GM12878 (cell line): ENCODE data around the gene VPS33B. TPM values are rescaled to one million over a fixed set of nuclear protein-coding genes. Genes with fewer than 3 reads are reported as not detected.

Experiments used
- ATAC-seq: fragments of 200-7000 bp; cut with Tn5 transposase; 3 replicates; pipeline ENCODE4 v1.9.1; 2020; ENCODE audit warnings: mild to moderate bottlenecking, moderate library complexity
- BruUV-seq: library from RNA; stranded (reverse); fragments of 400-500 nt; replicated peaks from 2 replicates; lab custom pipeline; 2021; lab: Mats Ljungman, UMichigan
- CTCF ChIA-PET: fragments of 300-600 bp; sonication (Branson Sonifier 250); formaldehyde crosslinking; extraction: SDS; loops from one replicate; lab custom pipeline; 2021; ENCODE audit warnings: inconsistent platforms; lab: Yijun Ruan, JAX
- POLR2A ChIA-PET: fragments of 350-600 bp; formaldehyde crosslinking; extraction: SDS; loops from one replicate; lab custom pipeline; 2021; ENCODE audit warnings: inconsistent platforms; lab: Charles Lee
- RAD21 ChIA-PET: fragments of 300-600 bp; sonication (Branson Sonifier 250); formaldehyde crosslinking; loops from one replicate; lab custom pipeline; 2023; ENCODE audit warnings: antibody characterized with exemption; ENCODE audit not compliant: unreplicated experiment; lab: Charles Lee
- SMC1A ChIA-PET: fragments of 300-600 bp; sonication (Branson Sonifier 250); formaldehyde crosslinking; loops from one replicate; lab custom pipeline; 2023; ENCODE audit not compliant: unreplicated experiment, uncharacterized antibody; lab: Charles Lee
- DNase-seq: peaks from one replicate; pipeline ENCODE4 v3.0.0-alpha.2; 2011; ENCODE audit warnings: low read depth, low spot score
- FAIRE-seq: peaks from 3 replicates; lab custom pipeline; 2011; peaks lifted over from hg19 to GRCh38; lab: Jason Lieb, UNC
- H2AFZ ChIP-seq: 2 replicates; pipeline ENCODE4 v1.6.0; 2011; ENCODE audit warnings: low read depth, low read length, control low read depth; ENCODE audit not compliant: control insufficient read depth
- H3K27ac ChIP-seq: 2 replicates; pipeline ENCODE4 v1.5.1; 2011; ENCODE audit warnings: control low read depth; ENCODE audit not compliant: control insufficient read depth, insufficient read depth
- H3K27me3 ChIP-seq, 2 experiments: replicated peaks in 1 of 2; 2 replicates each; pipeline versions ENCODE4 v1.6.0 to v1.6.1; 2011; ENCODE audit warnings: low read length in 1 of 2; ENCODE audit not compliant: control insufficient read depth in 2 of 2, insufficient read depth in 2 of 2
- H3K36me3 ChIP-seq, 2 experiments: 2 replicates each; pipeline ENCODE4 v1.5.1; 2011; ENCODE audit warnings: low read length in 1 of 2; ENCODE audit not compliant: control insufficient read depth in 2 of 2, insufficient read depth in 2 of 2
- H3K4me1 ChIP-seq: 2 replicates; pipeline ENCODE4 v1.6.1; 2011; ENCODE audit warnings: mild to moderate bottlenecking, low read length, moderate library complexity, mixed read lengths; ENCODE audit not compliant: control insufficient read depth, insufficient read depth
- H3K4me2 ChIP-seq: 2 replicates; pipeline ENCODE4 v1.6.0; 2011; ENCODE audit warnings: control low read depth; ENCODE audit not compliant: control insufficient read depth, insufficient read depth
- H3K4me3 ChIP-seq: fragments of 200-600 bp; sonication (generic); 2 replicates; pipeline ENCODE4 v1.5.1; 2016
- H3K79me2 ChIP-seq: 2 replicates; pipeline ENCODE4 v1.6.0; 2011; ENCODE audit warnings: low read length; ENCODE audit not compliant: control insufficient read depth, insufficient read depth
- H3K9ac ChIP-seq: 2 replicates; pipeline ENCODE4 v1.8.0; 2011; ENCODE audit warnings: low read length, control low read depth, mixed read lengths; ENCODE audit not compliant: control insufficient read depth, insufficient read depth
- H3K9me3 ChIP-seq: replicated peaks from 3 replicates; pipeline ENCODE4 v1.5.1; 2011; ENCODE audit warnings: mild to moderate bottlenecking, low read length; ENCODE audit not compliant: control insufficient read depth, insufficient read depth
- H4K20me1 ChIP-seq: 2 replicates; pipeline ENCODE4 v1.6.0; 2011; ENCODE audit not compliant: control insufficient read depth, insufficient read depth
- ESRRA ChIP-seq: IDR thresholded peaks from 2 replicates; pipeline ENCODE4 v1.6.1; 2012; ENCODE audit warnings: mild to moderate bottlenecking, low read length, improper control_type of control experiment
- KLF5 ChIP-seq: fragments of 450-650 bp; IDR thresholded peaks from 2 replicates; pipeline ENCODE4 v1.6.1; 2014; ENCODE audit warnings: mild to moderate bottlenecking; ENCODE audit not compliant: partially characterized antibody
- MEF2B ChIP-seq: fragments of 450-650 bp; IDR thresholded peaks from 2 replicates; pipeline ENCODE4 v1.6.1; 2018; ENCODE audit warnings: mild to moderate bottlenecking, moderate library complexity; ENCODE audit not compliant: partially characterized antibody, poor library complexity, severe bottlenecking
- MXI1 ChIP-seq: fragments of 150-350 bp; IDR thresholded peaks from 2 replicates; pipeline ENCODE4 v1.6.1; 2011; ENCODE audit warnings: low read depth, mild to moderate bottlenecking, inconsistent platforms, low read length, improper control_type of control experiment
- MYB ChIP-seq: fragments of 150-350 bp; IDR thresholded peaks from 2 replicates; pipeline ENCODE4 v1.6.1; 2014; ENCODE audit warnings: mild to moderate bottlenecking, low read depth, low read length, borderline replicate concordance
- POLR2A ChIP-seq: IDR thresholded peaks from 2 replicates; pipeline ENCODE4 v1.6.1; 2011; ENCODE audit warnings: low read depth, mild to moderate bottlenecking, low read length
- RFX5 ChIP-seq: IDR thresholded peaks from 2 replicates; pipeline ENCODE4 v1.6.1; 2011; ENCODE audit warnings: low read depth, low read length, improper control_type of control experiment
- RUNX3 ChIP-seq: IDR thresholded peaks from 2 replicates; pipeline ENCODE4 v1.6.1; 2012; ENCODE audit warnings: low read length, inconsistent platforms
- SUZ12 ChIP-seq: fragments of 200-600 bp; sonication (generic); IDR thresholded peaks from one replicate; pipeline ENCODE4 v1.6.1; 2018; ENCODE audit warnings: antibody characterized with exemption, mild to moderate bottlenecking; ENCODE audit not compliant: unreplicated experiment
- TCF12 ChIP-seq: IDR thresholded peaks from 2 replicates; pipeline ENCODE4 v1.6.1; 2011; ENCODE audit warnings: low read depth, mild to moderate bottlenecking, low read length
- WGBS: methylation state at CpG from one replicate; pipeline ENCODE4 v1.1.6; 2016; ENCODE audit warnings: low lambda C conversion rate; ENCODE audit not compliant: insufficient replicate concordance, insufficient coverage; ENCODE audit errors: missing lambda C conversion rate; 5-methylcytosine and 5-hydroxymethylcytosine counted together
- in situ Hi-C: fragments of 300-500 bp; cut with MboI; formaldehyde crosslinking; loops from 9 replicates; pipeline ENCODE4 v1.14.3; 2018; ENCODE audit warnings: mixed read lengths
- intact Hi-C: fragments of 100-400 bp; cut with micrococcal nuclease; formaldehyde crosslinking; loops from one replicate; pipeline ENCODE4 v1.14.2; 2022; ENCODE audit not compliant: unreplicated experiment
- polyA plus RNA-seq, 11 experiments: library from polyadenylated mRNA; depleted of rRNA in 4 of 11; unstranded in 6 of 11; stranded (reverse) in 5 of 11; fragments of >200 nt; fragmentation: Nextera tagmentation in 4 of 11; fragmentation: Illumina TruSeq in 1 of 11; extraction: Ambion mirVana in 4 of 11; extraction: Trizol in 1 of 11; gene quantifications; 1 replicate in 1 of 11; 2 replicates in 10 of 11; pipeline versions ENCODE4 v1.2.1 to v1.2.3, GENCODE V29; 2011 to 2016; ENCODE audit warnings: inconsistent platforms in 2 of 11, missing spikeins in 2 of 11, low read depth in 1 of 11
- total RNA-seq, 4 experiments: library from RNA; depleted of rRNA in 3 of 4; stranded (reverse); fragments of >200 nt in 3 of 4; fragmentation: Illumina TruSeq in 1 of 4; extraction: Trizol in 1 of 4; gene quantifications; 2 replicates each; pipeline versions ENCODE4 v1.2.1 to v1.2.3, GENCODE V29; 2013 to 2021
- TF ChIP-seq, protein P1 (sequence below): fragments of 450-650 bp; IDR thresholded peaks from 2 replicates; pipeline ENCODE4 v1.6.1; 2014; ENCODE audit warnings: mild to moderate bottlenecking
- TF ChIP-seq, protein P2 (sequence below): IDR thresholded peaks from 2 replicates; pipeline ENCODE4 v1.6.1; 2011; ENCODE audit warnings: borderline replicate concordance, low read depth, mild to moderate bottlenecking, moderate library complexity, mixed read lengths, low read length; ENCODE audit not compliant: insufficient read depth; ENCODE audit errors: extremely low read length
- TF ChIP-seq, protein P3 (sequence below): IDR thresholded peaks from 2 replicates; pipeline ENCODE4 v1.6.1; 2012; ENCODE audit warnings: low read depth, low read length, improper control_type of control experiment
- TF ChIP-seq, protein P4 (sequence below): fragments of 150-350 bp; IDR thresholded peaks from 2 replicates; pipeline ENCODE4 v1.6.1; 2014; ENCODE audit warnings: mild to moderate bottlenecking, low read depth, low read length
- TF ChIP-seq, protein P5 (sequence below): fragments of 450-650 bp; formaldehyde crosslinking; IDR thresholded peaks from 2 replicates; pipeline ENCODE4 v1.4.0; 2022; ENCODE audit warnings: mild to moderate bottlenecking, moderate library complexity

VPS33B gene
- total and polyA plus RNA-seq, 10 of the 15 experiments (the other 5 are each of a cell fraction or from before 2014, with no cell fraction given) = 11.4 to 21.5 (median 15.2) TPM

DNA sequence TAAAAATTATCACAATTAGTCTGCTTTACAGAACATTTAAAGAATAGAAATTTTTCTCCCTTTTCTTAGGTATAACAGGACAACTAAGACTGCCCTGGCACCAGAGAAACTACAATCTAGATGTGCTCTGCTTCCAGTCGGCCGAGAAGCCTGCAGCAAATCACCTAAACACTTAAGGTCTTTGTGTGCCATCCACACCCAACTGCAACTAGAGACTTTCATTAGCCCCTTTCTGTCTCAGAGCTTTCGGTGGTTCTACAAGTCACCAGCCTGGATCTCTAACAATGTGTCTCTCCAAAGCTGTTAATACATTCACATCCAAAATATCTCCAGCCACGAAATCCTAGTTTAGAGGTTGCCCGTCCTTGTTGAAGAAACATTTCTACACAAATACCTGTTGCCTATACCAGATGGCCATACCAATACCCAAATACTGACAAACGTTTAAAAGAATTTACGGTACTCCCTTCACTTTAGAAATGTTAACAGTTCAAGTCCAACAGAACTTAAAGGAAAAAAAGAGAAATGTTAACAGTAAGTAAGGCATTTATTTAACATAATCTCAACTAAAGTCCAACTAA is 34.7 kb downstream of the VPS33B start:
- FAIRE-seq (no peak), DNase-seq (no peak), ATAC-seq (peak; percentile 8)
- Histone ChIP-seq H3K36me3 (peaks cover 5 to 8% of the 10 kb centered on the region in 2 experiments), H4K20me1 (no peaks in the 10 kb centered on the region), H3K79me2 (peaks cover 89% of the 10 kb centered on the region), H3K4me3 (peak overlapping the region; percentile 23; the same call in 1 of the 2 replicates), H3K27ac (peak overlapping the region; percentile 27), H3K9me3 (no peaks in the 10 kb centered on the region), H3K4me2 (peak overlapping the region; percentile 88), H3K9ac (peak overlapping the region; percentile 44), H3K4me1 (peaks cover 29% of the 10 kb centered on the region), H2AFZ (peak overlapping the region; percentile 1; the same call in 1 of the 2 replicates), H3K27me3 (no peaks in the 10 kb centered on the region)
- intact Hi-C loops = loop anchor here (10.0 kb wide), 1 partner anchor 287 kb away; no protein-coding TSS in a partner anchor
- ChIA-PET SMC1A (interaction anchor here (0.7 to 2.3 kb wide), 6 partner anchors 33 to 84 kb away, joined by 3 to 8 read pairs (median 5); partner anchors contain the start of genes HDDC3, MAN2A2, RCCD1 and UNC45A), CTCF (interaction anchor here (1.0 to 4.0 kb wide), 5 partner anchors 31 to 55 kb away, joined by 3 to 23 read pairs (median 9); partner anchors contain the start of genes HDDC3, RCCD1 and VPS33B), RAD21 (interaction anchor here (1.0 to 1.6 kb wide), 5 partner anchors 19 to 58 kb away, joined by 3 to 5 read pairs (median 4); partner anchors contain the start of genes HDDC3, RCCD1 and UNC45A), POLR2A (interaction anchor here (0.6 to 4.5 kb wide), 5 partner anchors 10 to 459 kb away, joined by 3 to 26 read pairs (median 4); partner anchors contain the start of genes RCCD1, UNC45A and VPS33B)
- WGBS = 78% methylated on average over 7 of the region's 7 CpGs
- BruUV-seq = no TSS peak
- in situ Hi-C loops = loop anchor here (25.0 kb wide), 1 partner anchor 2000 kb away; no protein-coding TSS in a partner anchor
- TF ChIP-seq MYB (no peak), RUNX3 (no peak), ESRRA (no peak), KLF5 (no peak), TCF12 (no peak), SUZ12 (no peak), POLR2A (no peak), RFX5 (no peak), MEF2B (no peak), MXI1 (no peak)
- TF ChIP-seq, protein P1, sequence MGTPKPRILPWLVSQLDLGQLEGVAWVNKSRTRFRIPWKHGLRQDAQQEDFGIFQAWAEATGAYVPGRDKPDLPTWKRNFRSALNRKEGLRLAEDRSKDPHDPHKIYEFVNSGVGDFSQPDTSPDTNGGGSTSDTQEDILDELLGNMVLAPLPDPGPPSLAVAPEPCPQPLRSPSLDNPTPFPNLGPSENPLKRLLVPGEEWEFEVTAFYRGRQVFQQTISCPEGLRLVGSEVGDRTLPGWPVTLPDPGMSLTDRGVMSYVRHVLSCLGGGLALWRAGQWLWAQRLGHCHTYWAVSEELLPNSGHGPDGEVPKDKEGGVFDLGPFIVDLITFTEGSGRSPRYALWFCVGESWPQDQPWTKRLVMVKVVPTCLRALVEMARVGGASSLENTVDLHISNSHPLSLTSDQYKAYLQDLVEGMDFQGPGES = no peak
- TF ChIP-seq, protein P2, sequence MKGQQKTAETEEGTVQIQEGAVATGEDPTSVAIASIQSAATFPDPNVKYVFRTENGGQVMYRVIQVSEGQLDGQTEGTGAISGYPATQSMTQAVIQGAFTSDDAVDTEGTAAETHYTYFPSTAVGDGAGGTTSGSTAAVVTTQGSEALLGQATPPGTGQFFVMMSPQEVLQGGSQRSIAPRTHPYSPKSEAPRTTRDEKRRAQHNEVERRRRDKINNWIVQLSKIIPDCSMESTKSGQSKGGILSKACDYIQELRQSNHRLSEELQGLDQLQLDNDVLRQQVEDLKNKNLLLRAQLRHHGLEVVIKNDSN = no peak
- TF ChIP-seq, protein P3, sequence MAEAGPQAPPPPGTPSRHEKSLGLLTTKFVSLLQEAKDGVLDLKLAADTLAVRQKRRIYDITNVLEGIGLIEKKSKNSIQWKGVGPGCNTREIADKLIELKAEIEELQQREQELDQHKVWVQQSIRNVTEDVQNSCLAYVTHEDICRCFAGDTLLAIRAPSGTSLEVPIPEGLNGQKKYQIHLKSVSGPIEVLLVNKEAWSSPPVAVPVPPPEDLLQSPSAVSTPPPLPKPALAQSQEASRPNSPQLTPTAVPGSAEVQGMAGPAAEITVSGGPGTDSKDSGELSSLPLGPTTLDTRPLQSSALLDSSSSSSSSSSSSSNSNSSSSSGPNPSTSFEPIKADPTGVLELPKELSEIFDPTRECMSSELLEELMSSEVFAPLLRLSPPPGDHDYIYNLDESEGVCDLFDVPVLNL = no peak
- TF ChIP-seq, protein P4, sequence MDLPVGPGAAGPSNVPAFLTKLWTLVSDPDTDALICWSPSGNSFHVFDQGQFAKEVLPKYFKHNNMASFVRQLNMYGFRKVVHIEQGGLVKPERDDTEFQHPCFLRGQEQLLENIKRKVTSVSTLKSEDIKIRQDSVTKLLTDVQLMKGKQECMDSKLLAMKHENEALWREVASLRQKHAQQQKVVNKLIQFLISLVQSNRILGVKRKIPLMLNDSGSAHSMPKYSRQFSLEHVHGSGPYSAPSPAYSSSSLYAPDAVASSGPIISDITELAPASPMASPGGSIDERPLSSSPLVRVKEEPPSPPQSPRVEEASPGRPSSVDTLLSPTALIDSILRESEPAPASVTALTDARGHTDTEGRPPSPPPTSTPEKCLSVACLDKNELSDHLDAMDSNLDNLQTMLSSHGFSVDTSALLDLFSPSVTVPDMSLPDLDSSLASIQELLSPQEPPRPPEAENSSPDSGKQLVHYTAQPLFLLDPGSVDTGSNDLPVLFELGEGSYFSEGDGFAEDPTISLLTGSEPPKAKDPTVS = no peak
- TF ChIP-seq, protein P5, sequence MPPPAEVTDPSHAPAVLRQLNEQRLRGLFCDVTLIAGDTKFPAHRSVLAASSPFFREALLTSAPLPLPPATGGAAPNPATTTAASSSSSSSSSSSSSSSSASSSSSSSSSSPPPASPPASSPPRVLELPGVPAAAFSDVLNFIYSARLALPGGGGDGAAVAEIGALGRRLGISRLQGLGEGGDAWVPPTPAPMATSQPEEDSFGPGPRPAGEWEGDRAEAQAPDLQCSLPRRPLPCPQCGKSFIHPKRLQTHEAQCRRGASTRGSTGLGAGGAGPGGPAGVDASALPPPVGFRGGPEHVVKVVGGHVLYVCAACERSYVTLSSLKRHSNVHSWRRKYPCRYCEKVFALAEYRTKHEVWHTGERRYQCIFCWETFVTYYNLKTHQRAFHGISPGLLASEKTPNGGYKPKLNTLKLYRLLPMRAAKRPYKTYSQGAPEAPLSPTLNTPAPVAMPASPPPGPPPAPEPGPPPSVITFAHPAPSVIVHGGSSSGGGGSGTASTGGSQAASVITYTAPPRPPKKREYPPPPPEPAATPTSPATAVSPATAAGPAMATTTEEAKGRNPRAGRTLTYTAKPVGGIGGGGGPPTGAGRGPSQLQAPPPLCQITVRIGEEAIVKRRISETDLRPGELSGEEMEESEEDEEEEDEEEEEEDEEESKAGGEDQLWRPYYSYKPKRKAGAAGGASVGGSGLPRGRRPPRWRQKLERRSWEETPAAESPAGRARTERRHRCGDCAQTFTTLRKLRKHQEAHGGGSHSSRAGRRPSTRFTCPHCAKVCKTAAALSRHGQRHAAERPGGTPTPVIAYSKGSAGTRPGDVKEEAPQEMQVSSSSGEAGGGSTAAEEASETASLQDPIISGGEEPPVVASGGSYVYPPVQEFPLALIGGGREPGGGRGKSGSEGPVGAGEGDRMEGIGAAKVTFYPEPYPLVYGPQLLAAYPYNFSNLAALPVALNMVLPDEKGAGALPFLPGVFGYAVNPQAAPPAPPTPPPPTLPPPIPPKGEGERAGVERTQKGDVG = no peak
